DMS114 treated with DMSO at 0.1 percent for 48 hours (cell line): ENCODE data around the gene CACNA1D.

Experiments used
- DNase-seq: peaks from one replicate; lab custom pipeline; 2025; ENCODE audit not compliant: unreplicated experiment; lab: John Stamatoyannopoulos, UW

CACNA1D gene

DNA sequence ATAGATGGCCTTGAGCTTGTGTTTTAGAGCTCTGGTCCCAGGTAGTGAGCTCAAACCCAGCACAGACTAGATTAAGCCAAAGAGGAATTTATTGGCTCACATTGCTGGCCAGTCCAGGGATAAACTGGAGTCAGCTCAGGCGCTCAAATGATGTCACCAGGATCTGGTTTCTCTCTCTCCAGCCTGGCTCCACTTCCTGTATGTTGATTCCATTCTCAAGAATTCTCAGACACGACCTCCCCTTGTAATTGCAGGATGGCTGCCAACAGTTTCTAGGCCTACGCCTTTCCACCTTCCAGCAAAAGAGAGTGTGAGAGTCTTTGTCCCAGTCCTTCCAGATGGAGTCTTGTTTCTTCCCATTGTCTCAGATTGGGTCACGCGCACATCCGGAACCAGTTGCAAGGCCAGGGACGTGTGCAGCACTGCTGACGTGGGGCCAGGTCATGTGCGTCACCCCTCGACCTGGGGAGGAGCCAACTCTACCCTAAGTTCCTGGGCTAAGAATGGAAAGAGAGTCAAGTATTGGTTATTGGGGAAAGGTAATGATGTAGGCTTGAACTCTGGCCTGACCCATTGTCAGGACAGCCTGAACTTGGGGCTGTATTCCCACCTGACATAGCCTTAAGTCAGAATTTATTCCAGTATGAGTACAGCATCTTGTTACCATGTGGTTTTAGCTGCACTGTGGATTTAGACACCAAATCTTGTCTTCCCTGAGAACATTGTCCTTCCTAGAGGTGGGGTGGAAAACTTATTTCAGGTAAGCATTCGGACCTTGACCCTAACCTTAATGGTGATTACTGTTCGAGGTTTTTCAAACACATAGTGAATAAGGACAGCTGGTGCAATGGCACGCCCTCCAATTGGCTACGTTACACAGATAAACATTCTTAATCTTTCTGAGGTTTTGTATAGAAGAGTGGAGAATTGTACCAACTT is 31.6 kb downstream of the CACNA1D start:
- no peak for DNase-seq

DNA sequence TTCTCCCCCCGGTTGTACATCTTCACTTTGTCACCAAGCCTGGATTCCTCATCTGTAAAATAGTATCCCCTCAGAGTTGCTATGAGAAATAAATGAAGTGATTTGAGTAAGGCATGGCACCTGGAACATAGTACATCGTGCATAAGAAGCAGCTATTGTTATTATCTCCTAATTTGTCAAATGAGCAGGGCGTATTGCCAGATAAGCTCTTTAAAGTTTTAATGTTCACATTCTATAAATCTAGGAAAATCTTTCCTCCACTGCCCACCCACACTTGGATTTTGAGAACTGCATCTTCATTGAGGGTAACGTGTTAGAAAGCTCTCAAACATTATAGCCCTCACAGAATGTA is 32.3 kb downstream of the CACNA1D start:
- DNase-seq = no peak

DNA sequence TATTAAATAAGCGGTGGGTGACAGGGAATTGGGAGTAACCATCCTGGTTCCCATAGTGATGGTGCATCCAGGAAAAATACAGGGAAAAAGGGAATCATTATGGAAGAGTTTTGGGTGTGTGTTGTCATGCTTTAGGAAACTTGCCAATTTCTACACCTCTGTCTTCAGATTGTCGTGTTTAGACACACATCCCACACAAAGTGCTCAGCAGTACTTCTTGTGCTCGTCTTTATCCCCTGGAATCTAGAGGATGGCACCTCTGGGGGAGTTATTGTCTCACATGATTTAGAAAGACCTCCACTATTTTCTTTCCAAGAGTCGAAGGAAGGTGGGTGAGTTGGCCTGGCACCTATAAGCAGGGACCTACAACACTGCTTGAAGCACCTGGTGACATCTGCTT is 35.8 kb downstream of the CACNA1D start:
- no peak for DNase-seq

DNA sequence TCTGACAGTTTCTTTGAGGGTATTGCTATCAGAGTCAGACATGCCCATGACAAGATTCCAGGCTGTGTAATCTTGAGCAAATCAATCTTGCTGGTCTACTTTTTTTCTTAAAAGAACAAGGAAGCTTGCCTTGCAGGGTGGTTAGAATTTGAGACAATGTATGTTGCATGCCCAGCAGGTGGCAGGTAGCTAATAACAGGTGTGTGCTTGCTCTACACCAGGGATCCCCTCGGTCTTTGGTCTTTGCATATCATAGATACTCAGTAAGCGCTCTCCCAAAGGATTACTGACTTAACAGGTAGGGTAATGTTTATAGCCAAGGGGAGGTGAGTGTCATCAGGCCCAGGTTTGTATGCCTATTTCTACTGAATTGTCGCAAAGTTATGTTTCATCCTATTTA is 37.3 kb downstream of the CACNA1D start:
- DNase-seq = no peak

DNA sequence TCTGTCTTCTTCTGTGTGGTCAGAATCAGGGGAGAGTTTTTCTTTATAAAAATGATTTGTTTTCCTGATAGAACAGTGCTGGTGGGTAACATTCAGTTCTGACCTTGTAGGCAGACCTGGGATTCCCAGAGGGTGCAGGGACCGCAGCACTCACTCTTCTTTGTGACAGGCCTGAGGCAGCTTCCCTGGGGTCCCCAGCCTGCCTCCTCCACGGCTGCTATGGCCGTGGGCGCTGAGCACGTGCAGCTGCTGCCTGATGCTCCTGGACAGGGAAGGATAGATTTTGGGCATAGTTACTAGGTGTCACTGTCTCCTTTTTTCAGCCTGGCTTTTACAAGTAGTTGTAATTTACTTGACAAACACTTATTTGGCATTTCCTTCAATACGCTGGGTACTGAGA is 39.1 kb downstream of the CACNA1D start:
- DNase-seq = no peak

DNA sequence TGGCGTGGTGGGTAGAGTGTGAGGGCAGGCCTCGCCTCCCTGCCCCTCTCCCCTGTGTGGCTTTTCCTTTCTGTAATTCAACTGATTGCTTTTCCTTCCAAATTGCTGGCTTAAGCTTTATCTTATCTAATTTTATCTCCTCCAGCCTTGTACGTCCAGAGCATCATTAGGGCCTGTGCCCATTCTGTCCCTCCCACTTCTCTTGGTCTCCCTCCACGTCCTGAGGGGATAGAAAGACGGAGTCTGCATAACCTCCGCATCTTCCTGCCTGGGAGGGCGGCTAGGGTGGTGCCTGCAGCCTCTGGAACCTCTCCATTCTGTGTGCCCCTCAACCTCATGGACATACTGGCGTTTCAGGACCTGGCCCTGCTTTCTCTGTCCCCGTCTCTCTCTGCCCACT is 39.8 kb downstream of the CACNA1D start:
- DNase-seq = no peak

DNA sequence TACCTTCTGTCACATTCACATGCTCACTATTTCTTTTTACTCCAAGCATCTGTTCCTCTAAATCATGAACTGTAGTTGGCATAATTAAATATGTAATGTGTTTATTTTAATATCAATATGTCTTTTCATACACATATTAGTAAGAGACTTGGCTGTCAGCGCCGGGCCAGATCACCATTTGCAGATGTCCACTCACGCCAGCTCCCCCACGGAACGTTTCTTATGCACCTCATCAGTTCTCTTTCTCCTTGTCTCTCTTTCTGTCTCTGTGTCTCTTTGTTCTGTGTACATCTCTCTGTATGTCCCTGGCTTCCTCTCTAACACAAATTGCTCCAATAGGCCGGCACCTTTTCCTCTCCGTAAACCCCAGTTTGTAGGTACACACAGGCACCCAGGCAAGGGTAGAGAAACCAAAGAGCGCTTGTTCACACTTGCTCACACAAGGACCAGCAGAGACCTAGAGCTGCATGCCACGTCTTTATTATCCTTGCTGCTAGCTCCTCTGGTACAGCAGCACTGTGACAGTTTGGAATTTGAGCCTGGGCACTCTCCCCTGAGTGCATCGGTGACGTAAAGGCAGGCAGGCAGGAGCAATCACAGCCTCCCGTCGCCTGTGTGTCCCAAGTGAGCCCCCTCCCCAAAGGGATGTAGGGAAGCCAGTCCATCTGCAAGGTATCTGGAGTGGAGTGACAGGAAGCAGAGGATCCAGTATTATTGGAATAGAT is 40.4 kb downstream of the CACNA1D start:
- no peak for DNase-seq

DNA sequence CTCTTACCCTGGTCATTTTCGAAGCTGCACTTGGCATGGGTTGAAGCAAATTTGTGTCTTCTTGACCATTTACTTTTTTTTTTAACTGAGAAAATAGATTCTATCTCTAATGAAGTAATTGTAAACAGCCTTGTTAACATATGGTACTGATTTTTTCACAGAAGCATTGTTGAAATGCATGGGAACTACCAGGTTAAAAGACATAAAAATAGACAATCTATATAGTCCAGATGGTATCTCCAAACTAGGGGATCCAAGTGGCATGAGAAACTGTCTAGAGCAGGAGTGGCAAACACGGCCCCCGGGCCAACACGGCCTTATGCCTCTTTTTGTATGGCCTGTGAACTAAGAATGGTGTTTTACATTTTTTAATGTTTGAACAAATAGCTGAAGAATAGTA is 41.9 kb downstream of the CACNA1D start:
- DNase-seq = no peak

DNA sequence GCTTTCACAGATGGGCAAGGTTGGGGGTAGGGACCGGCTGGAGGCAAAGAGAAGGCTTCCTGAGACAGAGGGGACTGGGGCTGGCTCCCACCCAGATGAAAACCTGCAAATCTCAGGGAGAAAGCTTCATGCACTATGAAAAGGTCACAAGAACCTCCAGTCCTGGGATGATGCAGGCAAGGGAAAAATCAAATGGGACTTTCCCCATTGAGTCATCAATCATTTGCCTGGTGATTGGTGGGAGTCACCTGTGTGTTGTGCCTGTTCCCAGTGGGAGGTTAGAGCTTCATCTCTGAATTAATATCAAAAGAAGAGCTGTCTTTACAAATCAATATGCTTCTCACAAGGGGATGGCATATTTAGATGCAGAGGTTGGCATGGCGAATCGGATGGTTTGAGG is 49.9 kb downstream of the CACNA1D start:
- DNase-seq = no peak

DNA sequence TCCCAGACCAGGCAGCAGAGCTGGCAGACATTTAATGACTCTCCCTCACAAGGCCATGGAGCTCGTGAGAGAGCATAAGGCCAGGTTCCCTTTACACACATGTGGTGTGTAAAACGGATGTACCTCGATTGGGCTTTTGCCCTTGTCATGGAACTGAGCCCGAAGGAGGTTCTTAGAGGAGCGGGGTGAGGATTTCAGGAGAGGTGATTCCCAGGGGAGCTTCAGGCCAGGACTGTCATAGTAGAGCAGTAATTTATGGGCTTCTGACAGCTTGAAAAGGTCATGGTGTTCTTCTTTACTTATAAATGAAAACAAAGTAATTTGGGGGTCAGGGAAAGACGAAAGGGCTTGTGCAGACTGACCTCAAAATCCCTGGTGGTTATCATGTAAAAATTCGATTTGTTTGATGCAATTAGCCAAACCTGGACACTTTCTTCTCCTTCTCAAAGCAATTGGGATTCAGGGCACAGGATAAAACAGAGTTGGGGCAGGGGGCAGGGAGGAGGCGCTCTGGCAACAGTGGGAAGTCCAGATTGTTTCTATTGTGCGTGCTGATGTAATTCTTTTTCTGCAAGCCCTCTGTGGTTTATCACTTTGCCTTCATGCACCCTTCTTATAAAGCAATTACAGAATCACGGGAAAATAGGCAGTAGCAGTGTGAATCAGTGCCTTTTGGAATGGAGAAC is 51.0 kb downstream of the CACNA1D start:
- DNase-seq = no peak

DNA sequence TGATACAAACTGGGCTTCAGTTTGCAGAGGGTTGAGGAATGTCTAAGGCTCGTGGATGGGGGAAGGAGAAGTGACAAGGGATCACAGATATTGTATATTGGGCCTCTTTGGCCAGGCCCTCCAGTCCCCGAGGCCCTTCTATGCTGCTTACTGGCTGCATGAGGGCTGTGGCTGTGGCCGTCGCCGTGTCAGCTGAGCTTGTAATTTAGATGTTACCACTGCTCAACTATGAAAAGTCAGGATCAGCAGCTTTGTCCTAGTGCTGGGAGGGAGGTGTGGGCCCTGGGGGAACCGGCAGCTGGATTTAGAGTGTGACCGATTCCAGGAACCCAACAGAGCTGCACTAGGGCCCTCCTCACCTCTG is 51.6 kb downstream of the CACNA1D start:
- no peak for DNase-seq

DNA sequence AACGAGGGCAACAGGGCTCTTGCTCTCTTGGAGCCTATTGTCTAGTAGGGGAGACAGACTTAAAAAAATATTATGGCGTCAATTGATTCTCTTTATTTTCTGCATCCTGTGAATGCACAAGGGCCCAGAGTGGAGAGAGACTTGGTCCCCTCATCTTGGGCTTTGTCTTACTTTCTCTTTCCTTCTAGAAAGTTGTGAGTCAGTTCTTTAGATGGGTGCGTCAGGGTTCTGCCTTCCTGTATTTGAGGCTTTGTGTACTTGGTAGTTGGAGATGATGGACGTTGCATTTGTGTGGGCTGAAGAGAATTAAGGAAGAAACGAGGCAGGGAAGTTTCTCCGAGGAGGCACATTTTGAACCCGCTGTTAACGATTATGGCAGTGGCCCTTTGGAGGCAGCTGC is 52.9 kb downstream of the CACNA1D start:
- no peak for DNase-seq

DNA sequence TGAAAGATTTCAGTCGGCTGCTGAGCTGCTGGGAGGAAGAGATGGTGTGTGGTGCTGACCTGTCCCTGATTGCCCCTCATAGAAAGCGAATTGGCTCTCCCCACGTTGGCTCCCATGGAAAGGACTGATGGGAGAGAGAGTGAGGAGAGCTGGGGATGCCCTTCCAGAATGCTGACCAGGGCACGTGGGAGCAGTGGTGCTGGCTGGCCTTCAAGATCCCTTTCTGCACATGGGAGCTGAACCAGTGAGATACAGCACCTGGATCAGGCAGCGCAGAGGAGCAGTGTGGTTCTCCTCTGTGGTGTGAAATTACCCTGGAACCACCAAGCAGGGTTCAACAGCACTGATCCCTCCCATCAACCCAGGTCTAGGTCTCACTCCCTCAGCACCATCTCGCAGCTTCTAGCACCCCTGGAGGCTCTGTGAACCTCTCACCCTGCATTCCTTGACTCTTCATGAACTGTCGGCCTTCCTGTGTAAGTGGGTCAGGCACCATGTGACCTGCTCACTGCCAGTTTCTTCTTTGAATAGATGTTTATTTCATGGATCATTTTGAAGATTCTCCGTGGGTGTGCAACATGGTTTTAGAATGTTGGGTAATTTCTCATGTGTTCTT is 55.7 kb downstream of the CACNA1D start:
- DNase-seq = no peak

DNA sequence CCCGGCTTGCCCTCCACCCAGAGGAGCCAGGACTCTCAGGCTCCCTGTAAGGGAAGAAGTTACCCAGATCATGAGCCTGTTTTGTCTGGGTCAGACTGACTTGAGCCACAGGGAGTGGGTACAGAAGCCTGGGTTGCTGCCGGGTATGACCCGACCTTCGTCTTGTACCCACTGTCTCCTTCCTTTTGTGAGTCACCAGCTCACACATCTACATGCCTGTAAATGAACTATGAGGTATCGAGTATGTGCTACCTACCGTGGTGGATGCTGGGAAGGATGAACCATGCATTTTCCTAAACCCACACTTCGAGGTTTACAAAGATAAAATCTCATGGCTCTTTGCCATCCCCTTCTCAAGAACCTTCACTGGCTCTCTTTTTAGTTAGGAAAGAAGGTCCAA is 56.9 kb downstream of the CACNA1D start:
- no peak for DNase-seq

DNA sequence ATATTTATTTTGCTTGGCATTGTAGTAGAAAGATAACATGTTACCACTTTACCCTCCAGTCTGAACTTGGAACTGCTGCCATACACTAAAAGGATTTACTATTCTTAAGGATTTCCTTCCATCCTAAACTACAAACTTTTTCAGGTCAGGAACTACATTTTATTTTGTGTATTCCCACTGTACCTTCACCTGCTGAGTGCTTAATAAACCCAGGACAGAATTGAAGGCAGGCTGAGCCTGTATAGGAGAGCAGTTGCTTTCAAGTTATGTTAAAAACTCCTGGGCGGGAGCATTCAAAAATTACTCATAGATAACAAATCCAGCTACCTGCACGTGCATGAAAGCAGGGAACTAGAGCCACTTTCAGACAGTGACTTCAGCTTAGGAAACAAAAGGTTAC is 58.3 kb downstream of the CACNA1D start:
- DNase-seq = no peak

DNA sequence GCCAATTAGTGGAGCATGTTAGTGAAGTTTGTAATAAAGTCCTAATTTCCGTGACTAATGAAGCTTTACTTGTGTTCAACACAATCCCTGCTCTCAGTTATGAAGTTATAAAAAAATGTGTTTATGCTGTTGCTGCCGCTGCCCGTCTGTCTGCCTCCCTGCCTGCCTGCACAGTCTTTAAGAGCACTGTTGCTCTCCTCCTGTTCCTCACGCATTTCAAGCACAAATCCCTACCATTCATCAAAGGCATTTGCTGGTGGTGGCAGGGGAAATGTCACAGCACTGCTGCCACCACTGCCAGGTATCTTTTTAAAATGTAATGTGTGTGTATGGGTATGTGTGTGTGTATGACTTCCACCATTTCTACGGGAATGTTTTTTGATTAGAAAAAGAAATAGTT is 58.8 kb downstream of the CACNA1D start:
- no peak for DNase-seq

DNA sequence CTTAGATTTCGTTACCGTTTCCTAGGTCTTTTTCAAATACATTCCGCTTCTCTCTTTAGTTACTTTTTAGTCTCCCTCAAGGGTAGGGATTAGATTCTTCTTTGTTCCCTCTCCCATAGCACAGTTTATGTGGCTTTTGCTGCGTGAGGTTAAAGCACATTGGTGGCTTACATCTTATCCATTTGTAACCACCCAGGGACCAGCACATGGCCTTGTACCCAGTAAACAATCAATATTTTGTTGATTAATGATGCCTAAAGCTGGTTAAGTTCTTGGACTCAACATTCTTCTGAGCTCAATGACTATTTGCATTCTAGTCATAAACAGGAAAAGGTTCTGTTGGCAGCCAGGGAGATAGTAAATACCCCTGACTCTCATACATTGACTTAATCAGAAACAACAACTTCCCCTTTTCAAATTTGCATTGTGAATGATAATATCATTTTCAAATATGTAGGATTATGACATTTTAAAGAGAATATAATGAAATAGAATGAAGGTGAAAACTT is 60.2 kb downstream of the CACNA1D start:
- no peak for DNase-seq

DNA sequence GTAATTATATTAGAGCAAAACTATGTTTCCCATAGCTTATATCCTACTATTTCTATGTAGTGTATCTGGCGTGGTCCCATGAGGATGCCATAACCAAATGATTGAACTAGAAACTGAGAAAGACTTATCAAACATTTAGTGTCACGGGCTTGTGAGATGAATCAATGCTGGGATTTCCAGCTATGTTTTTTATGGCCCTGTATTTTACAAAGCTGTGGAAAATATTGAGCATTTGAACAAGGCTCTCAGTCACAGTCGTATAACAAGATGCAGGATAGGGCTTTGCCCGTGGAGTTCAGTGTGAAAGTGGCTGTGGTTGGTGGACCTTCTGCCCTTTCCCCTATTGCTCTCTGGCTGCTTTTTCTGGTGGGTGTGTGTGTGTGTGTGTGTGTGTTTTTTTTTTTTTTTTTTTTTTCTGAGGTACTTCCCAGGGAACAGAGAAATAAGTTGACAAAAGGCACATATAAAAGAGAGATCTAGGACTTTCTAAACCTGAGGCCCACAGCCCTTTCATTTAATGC is 60.7 kb downstream of the CACNA1D start:
- DNase-seq = no peak

DNA sequence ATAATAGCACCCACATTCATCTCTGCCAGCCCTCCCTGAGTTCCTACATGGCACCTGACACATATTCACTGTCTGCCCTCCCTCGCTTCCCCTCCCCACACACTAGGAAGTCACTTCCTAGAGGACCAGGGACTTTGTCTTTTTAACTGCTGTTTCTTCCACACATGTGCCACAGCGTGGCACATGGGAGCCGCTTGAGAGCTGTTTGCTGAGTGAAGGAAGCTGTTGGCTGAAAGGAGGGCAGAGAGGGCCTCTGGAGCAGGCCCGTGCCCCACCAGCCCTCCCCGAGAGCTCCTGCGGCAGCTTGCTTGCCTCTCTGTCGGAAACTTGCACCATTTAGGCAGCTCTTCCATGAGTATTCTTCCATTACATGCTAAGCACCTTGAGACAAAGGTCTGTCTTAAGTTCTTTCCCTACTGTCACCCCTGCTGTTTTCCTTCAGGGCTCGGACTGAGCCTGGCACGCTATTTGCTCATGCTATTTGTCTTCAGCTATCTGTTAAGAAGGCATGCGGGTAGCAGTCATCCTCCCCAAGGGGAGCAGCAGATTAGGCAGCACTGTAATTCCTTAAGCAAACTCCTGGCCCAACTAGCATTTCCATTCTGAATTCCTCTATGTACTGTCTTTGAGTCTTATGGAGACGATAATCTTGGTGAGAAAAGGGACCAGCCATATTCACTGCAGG is 72.2 kb downstream of the CACNA1D start:
- no peak for DNase-seq

DNA sequence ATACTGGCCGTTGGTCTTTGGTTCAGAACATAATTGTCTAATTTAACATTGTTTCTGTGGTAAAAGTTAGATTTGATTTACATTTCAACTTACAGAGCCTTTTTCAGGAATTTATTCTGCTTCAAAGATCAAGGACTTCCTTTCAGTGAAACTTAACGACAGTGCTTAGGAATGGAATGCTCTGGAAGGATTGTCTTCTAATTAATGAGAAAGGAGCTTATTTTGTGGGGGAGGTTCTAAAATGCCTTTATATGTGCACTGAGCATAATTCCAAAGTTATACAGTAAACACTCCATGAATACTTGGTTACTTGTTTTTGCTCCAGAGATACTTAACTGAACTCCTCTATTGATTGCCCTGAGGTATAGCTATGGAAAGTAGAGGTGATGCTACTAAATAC is 75.7 kb downstream of the CACNA1D start:
- no peak for DNase-seq

DNA sequence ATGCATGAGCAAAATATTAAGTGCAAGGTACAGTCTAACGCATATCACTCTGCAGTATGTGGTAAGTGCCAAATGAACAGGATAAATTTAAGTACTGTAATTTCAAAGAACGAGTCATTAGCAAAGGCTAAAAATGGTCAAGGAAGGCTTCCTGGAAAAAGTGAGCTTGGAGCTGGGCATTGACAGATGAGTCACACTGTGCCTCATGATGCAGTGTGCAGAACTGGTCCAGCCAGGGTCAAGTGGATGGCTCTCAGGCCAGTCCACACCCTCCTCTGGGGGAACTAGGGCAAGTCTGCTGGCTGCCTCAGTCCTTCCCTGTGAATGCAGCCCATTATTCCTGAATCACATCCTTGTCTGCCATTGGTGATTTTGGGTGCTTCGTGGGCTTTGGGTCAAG is 76.3 kb downstream of the CACNA1D start:
- no peak for DNase-seq
